ENCODE results near the gene AMOTL1. TPM values are rescaled to one million over a fixed set of nuclear protein-coding genes. Genes with fewer than 3 reads are reported as not detected.
A peak's percentile ranks its signal among the peaks of the same experiment; 100 is the strongest.

The AMOTL1 gene
- total RNA-seq, 4 donors from 2014 or later = 47.2 to 91.6 (median 66.9) TPM

DNA sequence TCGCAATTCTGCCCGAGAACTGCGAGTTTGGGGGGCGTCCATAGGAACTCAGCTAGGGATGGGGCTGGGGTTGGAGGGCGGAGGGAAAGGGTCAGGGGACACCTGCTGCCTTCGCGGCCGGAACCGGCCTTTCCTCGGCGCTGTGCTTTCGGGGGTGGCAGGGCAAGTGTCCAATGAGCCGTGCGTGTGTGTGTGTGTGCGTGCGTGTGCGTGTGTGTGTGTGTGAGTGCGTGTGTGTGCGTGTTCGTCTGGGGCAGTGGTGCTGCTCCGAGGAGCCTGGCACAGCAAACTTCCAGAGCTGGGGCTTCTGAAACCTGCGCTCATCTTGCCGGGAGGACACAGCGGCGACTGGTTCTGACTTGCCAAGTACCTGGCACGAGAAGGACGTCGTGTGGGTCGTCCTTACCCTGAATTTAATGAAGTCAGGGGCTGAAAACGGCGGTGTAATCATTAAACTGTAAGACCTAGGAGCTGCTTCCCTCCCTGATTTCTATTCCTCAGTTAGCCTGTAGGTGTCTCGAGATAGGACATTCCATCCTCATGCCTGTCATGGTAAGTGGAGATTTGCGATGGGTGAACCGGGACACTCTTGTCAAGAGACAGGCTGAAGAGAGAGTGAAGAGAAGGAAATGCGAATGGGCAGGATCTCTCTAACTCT lies 27.0 kb upstream of the AMOTL1 start:
- Histone ChIP-seq H3K9me3 (no peaks in the 10 kb centered on the region), H3K36me3 (no peaks in the 10 kb centered on the region), H3K4me3 (peak overlapping the region; percentile 46 to 76 (median 62)), H3K4me1 (peaks cover 0 to 55% (median 6%) of the 10 kb centered on the region in 3 donors), H3K27ac (peak overlapping the region; percentile 59 to 84 (median 70)), H3K27me3 (peaks cover 0 to 8% (median 0%) of the 10 kb centered on the region in 4 donors)
- 1 to 2% methylated on average over 16 to 24 of the region's 35 CpGs for whole genome bisulfite sequencing, 2 donors
- no peak for DNase-seq
- no peak for TF ChIP-seq POLR2A (IDR thresholded peaks at IDR 0.05)
- TF ChIP-seq, protein P1, sequence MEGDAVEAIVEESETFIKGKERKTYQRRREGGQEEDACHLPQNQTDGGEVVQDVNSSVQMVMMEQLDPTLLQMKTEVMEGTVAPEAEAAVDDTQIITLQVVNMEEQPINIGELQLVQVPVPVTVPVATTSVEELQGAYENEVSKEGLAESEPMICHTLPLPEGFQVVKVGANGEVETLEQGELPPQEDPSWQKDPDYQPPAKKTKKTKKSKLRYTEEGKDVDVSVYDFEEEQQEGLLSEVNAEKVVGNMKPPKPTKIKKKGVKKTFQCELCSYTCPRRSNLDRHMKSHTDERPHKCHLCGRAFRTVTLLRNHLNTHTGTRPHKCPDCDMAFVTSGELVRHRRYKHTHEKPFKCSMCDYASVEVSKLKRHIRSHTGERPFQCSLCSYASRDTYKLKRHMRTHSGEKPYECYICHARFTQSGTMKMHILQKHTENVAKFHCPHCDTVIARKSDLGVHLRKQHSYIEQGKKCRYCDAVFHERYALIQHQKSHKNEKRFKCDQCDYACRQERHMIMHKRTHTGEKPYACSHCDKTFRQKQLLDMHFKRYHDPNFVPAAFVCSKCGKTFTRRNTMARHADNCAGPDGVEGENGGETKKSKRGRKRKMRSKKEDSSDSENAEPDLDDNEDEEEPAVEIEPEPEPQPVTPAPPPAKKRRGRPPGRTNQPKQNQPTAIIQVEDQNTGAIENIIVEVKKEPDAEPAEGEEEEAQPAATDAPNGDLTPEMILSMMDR (IDR thresholded peaks at IDR 0.05) = peak in 4 of 6 experiments; percentile 57 to 74 (median 62)
- intact Hi-C loops (cut with DNase I) = no loop called here

DNA sequence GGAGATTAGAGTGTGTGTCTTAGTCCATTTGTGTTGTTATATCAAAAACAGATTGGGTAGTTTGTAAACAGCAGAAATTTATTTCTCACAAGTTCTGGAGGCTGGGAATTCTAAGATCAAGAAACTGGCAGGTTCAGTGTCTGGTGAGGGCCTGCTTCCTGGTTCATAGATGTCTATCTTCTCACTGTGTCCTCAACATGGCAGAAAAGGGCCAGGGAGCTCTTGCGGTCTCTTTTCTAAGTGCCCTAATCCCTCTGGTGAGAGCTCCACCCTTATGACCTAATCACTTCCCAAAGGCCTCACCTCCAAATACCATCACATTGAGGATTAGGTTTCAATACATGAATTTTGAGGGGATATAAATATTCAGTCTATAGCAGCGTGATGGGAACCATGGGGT lies 25.5 kb upstream of the AMOTL1 start:
- H3K4me1 ChIP-seq = peaks cover 5 to 60% (median 19%) of the 10 kb centered on the region in 3 donors
- intact Hi-C loops (cut with DNase I) = no loop called here
- no peak for TF ChIP-seq POLR2A (IDR thresholded peaks at IDR 0.05)
- TF ChIP-seq, protein P1 (IDR thresholded peaks at IDR 0.05) = no peak
- H3K9me3 ChIP-seq = no peaks in the 10 kb centered on the region
- no peak for DNase-seq
- H3K36me3 ChIP-seq = no peaks in the 10 kb centered on the region
- WGBS, 2 donors = 69 to 74% methylated on average over 1 to 2 of the region's 2 CpGs
- peaks cover 0 to 8% (median 0%) of the 10 kb centered on the region in 4 donors for H3K27me3 ChIP-seq
- H3K27ac ChIP-seq = peak overlapping the region in 3 of 4 donors; percentile 3 to 84 (median 29)
- no peak overlapping the region for H3K4me3 ChIP-seq

DNA sequence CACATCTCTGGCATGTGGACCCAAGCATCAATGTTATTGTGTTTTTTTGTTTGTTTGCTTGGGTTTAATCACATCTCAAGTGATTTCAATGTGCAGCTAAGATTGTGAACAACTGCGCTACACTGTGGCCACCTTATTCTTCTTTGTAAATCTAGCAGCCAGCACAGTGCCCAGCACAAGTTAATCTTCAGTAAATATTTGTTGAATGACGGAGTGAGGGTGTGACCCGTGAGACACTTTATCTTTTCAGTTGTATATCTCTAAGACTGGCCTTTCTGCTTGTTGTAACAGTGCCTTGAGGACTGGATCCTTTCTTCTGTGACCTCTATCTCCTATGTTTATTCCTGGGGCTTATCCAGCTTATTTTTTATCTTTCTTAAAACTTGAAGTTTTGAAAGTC lies 21.4 kb upstream of the AMOTL1 start:
- 43 to 47% methylated on average over 3 of the region's 3 CpGs for whole genome bisulfite sequencing, 2 donors

DNA sequence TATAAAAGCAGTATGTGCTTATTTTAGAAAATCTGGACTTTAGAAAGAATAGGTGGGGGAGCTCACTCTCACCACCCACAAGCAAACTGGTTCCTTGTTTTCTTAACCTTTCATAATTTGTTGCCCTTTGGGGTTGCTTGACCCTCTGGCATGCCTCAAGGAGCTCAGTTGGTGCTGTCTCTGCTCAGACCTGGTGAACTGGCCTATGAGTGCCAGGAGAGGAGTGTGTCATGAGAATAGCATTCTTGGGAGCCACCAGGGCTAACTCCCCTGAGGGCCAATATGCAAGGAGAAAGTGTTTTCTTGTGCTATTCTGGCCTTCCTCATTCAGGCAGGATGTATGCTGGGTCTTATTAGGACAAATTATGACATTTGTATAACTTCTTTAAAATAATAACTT lies 21.0 kb upstream of the AMOTL1 start:
- intact Hi-C loops (cut with DNase I) = no loop called here
- Histone ChIP-seq H3K4me3 (no peak overlapping the region), H3K4me1 (peaks cover 17 to 72% (median 45%) of the 10 kb centered on the region in 3 donors), H3K9me3 (no peaks in the 10 kb centered on the region), H3K27ac (peak overlapping the region; percentile 56 to 85 (median 68)), H3K36me3 (no peaks in the 10 kb centered on the region), H3K27me3 (no peaks in the 10 kb centered on the region)
- TF ChIP-seq POLR2A (IDR thresholded peaks at IDR 0.05) = no peak
- TF ChIP-seq, protein P1 (IDR thresholded peaks at IDR 0.05) = no peak
- no peak for DNase-seq

More for the DNA sequence above, 21.4 kb upstream of the AMOTL1 start:
- Histone ChIP-seq H3K27ac (peak overlapping the region; percentile 32 to 78 (median 58)), H3K4me3 (no peak overlapping the region), H3K4me1 (peaks cover 17 to 72% (median 41%) of the 10 kb centered on the region in 3 donors), H3K9me3 (no peaks in the 10 kb centered on the region), H3K27me3 (no peaks in the 10 kb centered on the region), H3K36me3 (no peaks in the 10 kb centered on the region)
- DNase-seq = no peak
- no peak for TF ChIP-seq POLR2A (IDR thresholded peaks at IDR 0.05)
- TF ChIP-seq, protein P1 (IDR thresholded peaks at IDR 0.05) = no peak
- intact Hi-C loops (cut with DNase I) = no loop called here

DNA sequence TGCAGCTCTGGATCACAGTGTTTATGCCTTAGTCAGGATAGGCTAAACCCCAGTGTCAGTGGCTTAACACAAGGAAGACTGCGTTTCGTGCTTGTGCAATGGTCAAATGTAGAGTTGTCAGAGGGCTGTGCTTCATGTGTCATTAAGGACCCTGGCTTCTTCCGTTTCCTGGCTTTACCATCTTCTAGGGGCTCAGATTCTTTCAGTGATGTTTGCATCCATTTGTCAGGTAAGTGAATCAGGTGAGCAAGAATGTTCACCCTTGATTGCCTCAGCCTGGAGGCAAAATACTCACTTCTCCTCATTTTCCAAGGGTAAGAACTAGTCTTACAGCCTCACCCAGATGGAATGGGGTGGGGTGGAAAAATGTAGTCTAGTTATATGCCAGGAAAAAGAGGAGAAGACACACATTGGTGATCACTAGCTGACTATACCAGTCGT lies 20.5 kb upstream of the AMOTL1 start:
- intact Hi-C loops (cut with DNase I) = no loop called here
- no peaks in the 10 kb centered on the region for H3K36me3 ChIP-seq
- no peak overlapping the region for H3K4me3 ChIP-seq
- peaks cover 17 to 72% (median 46%) of the 10 kb centered on the region in 3 donors for H3K4me1 ChIP-seq
- no peak for DNase-seq
- peak overlapping the region; percentile 56 to 85 (median 68) for H3K27ac ChIP-seq
- TF ChIP-seq, protein P1 (IDR thresholded peaks at IDR 0.05) = no peak
- TF ChIP-seq POLR2A (IDR thresholded peaks at IDR 0.05) = no peak
- H3K27me3 ChIP-seq = no peaks in the 10 kb centered on the region
- H3K9me3 ChIP-seq = no peaks in the 10 kb centered on the region
- WGBS, 2 donors = 44 to 53% methylated on average over 4 of the region's 4 CpGs

Measured in esophagus squamous epithelium (tissue), 5 donors.